NCI-H82 treated with DMSO at 0.1 percent for 48 hours (cell line): ENCODE results near the gene HNF1B.
A peak's percentile ranks its signal among the peaks of the same experiment; 100 is the strongest.
"Not testable (repeated sequence)": the region's sequence is repeated elsewhere in the genome, so short reads cannot be mapped to it uniquely, and the experiment has no call there.

Experiments used
- DNase-seq: peaks from one replicate; lab custom pipeline; 2025; ENCODE audit not compliant: unreplicated experiment; lab: John Stamatoyannopoulos, UW

Gene HNF1B

GRCh38 chr17:37744961-37745800 lies at the start of gene HNF1B:
TSS of gene HNF1B (minus strand) at chr17:37745059. CDS start at chr17:37744884, 175 bp downstream.
- DNase-seq = no peak

- DNase-seq = no peak
These were observed 47.9 kb upstream of the HNF1B start for GRCh38 chr17:37792787-37793186.

DNA sequence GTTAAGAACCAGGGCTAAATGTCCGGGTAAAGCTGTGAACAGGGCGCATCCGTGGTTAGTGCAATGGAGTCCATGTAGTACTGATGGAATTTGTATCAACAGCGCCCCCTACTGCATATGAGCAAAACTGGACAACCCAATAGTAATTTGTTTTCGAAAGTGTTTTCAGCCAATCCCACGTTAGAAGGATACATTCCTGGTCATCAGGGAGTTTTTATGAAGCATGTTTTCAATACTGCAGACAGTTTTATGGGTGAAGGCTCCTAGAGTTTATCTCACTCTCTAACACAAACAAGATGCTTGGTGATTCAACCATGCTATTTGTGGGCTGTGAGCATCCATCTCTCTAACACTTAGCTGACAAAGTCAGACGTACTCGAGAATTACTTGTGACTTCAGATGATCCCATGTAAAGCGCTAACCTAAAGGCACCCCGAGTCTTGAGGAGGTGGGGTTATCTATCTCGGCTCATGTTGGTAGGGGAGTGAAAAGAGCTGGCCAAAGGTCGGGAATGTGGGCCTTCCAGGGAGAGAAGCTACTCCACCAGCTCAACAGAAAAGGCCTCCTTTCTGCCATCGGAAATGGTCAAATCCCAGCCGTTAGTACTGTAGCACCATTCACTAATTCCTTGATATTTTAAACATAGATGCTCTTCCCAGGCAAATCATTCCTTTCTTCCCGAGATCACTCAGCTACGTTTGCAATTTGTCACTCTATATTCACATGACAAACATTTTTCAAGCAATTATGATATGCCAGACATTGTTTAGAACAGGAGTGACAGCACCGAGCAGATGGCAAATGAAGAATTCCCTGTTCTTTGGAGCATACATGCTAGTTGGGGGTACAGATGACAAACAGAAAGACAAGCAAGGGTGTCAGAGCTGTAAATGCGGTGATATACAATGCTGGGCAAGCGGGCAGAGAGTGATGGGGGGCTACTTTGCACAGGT lies 46.9 kb upstream of the HNF1B start:
- no peak for DNase-seq

GRCh38 chr17:37789771-37790541 lies 45.1 kb upstream of the HNF1B start:
- DNase-seq = no peak

DNA sequence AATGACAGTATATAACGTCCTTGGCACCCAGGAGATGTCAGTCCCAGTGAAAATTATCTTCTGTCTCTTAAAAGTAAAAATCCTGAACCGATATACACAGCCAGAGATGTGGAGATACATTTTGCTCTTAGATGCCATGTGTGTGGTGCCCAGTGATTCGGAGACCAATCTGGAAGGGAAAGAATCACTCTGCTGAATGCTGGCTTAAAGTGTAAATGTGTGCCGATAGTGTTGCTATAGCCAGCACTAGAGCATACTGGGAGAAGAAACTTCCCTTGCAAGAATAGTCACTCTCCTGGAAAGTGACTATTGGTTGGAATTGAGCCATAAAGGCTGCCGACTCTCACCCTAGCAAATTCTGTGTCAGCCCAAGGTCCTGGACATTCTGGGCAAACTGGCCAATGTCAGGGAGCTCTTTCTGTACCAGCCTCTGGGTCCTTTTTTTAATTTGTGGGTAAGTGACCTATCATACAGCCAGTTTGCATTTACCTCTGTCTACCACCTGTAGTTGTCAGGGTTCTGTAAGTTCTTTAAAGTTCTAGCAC lies 44.2 kb upstream of the HNF1B start:
- no peak for DNase-seq

- DNase-seq = no peak
These were observed 43.7 kb upstream of the HNF1B start for GRCh38 chr17:37788526-37788925.

DNA sequence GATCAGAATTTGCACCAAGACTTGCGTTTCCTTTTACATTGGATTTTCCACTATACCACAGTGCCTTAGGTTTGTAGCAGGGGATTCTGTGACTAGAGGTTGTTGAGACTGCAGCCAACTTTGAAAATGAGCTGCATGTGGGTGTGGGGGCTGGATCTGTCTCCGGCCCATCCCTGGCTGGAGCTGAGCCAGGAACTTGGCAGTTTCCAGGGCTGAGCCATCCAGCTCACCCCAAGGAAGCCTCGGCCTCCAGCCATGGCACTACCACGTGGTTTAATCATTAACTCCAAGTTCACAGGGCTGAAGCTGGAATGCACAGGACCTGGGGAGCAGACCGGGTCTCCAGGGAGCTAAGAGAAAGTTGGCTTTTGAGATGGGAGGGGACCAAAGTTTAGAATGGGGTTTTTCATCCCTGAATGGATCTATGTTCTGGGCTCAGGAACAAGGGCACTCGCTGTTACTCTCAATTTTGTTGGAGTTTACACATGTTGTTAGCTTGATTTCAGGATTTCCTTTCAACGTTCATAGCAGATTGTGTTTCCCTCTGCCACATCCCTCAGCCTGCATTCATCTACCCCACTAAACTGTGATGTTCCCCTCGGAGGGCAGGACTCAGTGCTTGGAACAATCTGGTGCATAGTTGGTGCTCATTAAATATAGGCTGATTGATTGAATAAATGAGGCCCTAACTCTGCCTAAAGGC lies 42.3 kb upstream of the HNF1B start:
- no peak for DNase-seq

DNA sequence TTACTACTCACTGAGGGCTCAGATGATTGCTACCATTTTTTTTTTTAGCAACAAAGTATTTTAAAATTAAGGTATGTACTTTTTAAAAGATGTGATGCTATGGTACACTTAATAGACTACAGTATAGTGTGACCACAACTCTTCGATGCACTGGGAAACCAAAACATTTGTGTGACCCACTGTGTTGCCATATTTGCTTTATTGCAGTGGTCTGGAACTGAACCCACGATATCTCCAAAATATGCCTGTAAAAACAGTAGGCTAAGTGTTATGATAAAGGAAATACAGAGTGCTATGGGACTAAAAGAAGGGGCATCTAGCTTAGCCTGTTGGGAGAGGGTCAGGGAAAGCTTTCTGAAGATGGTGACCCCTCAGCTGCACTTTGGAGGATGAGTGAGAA lies 41.6 kb upstream of the HNF1B start:
- no peak for DNase-seq

GRCh38 chr17:37782460-37782859 lies 37.6 kb upstream of the HNF1B start:
- not testable (repeated sequence) for DNase-seq

- no peak for DNase-seq
These were observed 36.6 kb upstream of the HNF1B start for GRCh38 chr17:37781451-37781850.

DNA sequence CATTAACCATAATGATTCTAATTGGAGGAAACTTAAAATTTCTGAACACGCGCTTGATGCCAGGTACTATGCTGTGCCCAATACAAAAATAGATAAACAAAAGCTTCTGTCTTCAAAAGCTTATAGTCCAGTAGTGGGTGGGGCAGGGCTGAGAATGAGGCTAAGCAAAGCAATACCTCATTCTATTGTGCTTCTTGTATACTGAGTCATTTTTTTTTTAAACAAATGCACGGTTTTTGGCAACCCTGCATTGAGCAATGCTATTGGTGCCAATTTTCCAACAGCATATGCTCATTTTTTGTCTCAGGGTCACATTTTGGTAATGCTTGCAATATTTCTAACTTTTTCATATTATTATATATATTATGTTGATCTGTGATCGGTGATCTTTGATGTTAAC lies 34.7 kb upstream of the HNF1B start:
- no peak for DNase-seq

GRCh38 chr17:37774504-37774903 lies 29.6 kb upstream of the HNF1B start:
- no peak for DNase-seq

GRCh38 chr17:37772982-37773381 lies 28.1 kb upstream of the HNF1B start:
- no peak for DNase-seq

- peak; percentile 9 for DNase-seq
These were observed 26.0 kb upstream of the HNF1B start for GRCh38 chr17:37770631-37771518.

- no peak for DNase-seq
These were observed 24.2 kb upstream of the HNF1B start for GRCh38 chr17:37769050-37769449.

GRCh38 chr17:37768438-37768837 lies 23.6 kb upstream of the HNF1B start:
- no peak for DNase-seq

GRCh38 chr17:37766971-37767370 lies 22.1 kb upstream of the HNF1B start:
- DNase-seq = no peak

DNA sequence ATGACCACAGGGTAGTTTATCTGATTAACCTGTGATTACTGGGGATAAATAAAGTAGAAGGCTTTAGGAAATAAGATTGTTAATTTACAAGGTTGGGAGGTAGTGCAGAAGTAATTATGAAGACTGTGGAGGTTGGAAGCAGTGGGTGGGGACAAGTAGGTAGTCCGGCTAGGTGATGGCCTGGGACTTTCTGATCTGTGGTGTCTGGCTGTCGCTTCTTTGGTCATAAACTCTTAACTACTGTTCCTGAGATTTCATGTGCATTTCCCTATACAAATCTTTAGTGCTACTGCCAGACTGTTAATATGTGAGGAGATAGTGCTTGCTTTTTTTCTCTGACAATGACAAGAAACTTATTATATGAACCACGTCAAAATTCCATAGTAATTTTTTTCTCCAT lies 19.5 kb upstream of the HNF1B start:
- no peak for DNase-seq

DNA sequence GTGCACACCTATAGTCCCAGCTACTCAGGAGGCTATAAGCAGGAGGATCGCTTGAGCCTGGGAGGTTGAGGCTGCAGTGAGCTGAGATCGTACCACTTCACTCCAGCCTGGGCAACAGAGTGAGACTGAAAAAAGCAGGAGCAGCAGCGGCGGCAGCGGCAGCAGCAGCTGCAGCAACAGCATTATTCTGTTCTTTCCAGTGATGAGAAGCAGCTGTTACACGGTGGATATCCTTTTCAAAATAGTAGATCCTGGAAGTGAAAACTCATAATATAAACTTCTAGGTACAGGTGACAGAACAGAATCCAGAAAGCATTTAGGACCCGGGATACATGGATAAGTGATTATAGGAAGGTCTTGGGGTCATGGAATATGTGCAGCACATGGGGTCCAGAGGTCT lies 17.8 kb upstream of the HNF1B start:
- no peak for DNase-seq
